OCI-LY7 (cell line): ENCODE results near the gene MANSC1. TPM values are rescaled to one million over a fixed set of nuclear protein-coding genes. Genes with fewer than 3 reads are reported as not detected.

Source experiments
- BruUV-seq: library from RNA; stranded (reverse); fragments of 400-500 nt; replicated peaks from 2 replicates; lab custom pipeline; 2021; lab: Mats Ljungman, UMichigan
- CTCF ChIA-PET: fragments of 300-600 bp; sonication (Branson Sonifier 250); formaldehyde crosslinking; loops from one replicate; lab custom pipeline; 2022; ENCODE audit warnings: antibody characterized with exemption; ENCODE audit not compliant: unreplicated experiment; lab: Charles Lee
- POLR2A ChIA-PET: fragments of 300-600 bp; sonication (Branson Sonifier 250); formaldehyde crosslinking; loops from one replicate; lab custom pipeline; 2022; ENCODE audit warnings: antibody characterized with exemption; lab: Charles Lee
- DNase-seq: peaks from one replicate; pipeline ENCODE4 v3.0.0-alpha.2; 2015; ENCODE audit warnings: low spot score
- H2AFZ ChIP-seq: fragments of 200-600 bp; sonication (generic), shearing (Covaris generic); 2 replicates; pipeline ENCODE4 v1.6.1; 2014; ENCODE audit warnings: mild to moderate bottlenecking, antibody characterized with exemption, low read length, moderate library complexity
- H3K27ac ChIP-seq: fragments of 200-600 bp; sonication (generic); 2 replicates; pipeline ENCODE4 v1.5.1; 2014; ENCODE audit warnings: mixed run types, low read depth, mild to moderate bottlenecking, moderate library complexity, low read length, inconsistent platforms; ENCODE audit not compliant: poor library complexity, severe bottlenecking
- H3K36me3 ChIP-seq: fragments of 200-600 bp; sonication (generic); 2 replicates; pipeline ENCODE4 v1.6.1; 2014; ENCODE audit warnings: mild to moderate bottlenecking, antibody characterized with exemption, low read length, moderate library complexity, mixed read lengths; ENCODE audit not compliant: insufficient read depth
- H3K4me1 ChIP-seq: fragments of 200-600 bp; sonication (generic); 2 replicates; pipeline ENCODE4 v1.5.1; 2014; ENCODE audit warnings: mild to moderate bottlenecking, low read length; ENCODE audit not compliant: insufficient read depth, poor library complexity, severe bottlenecking
- H3K4me2 ChIP-seq: fragments of 200-600 bp; sonication (generic); 2 replicates; pipeline ENCODE4 v1.6.1; 2014; ENCODE audit warnings: mild to moderate bottlenecking, low read length
- H3K4me3 ChIP-seq: fragments of 200-600 bp; sonication (generic); 2 replicates; pipeline ENCODE4 v1.5.1; 2014; ENCODE audit warnings: mild to moderate bottlenecking, low read depth, low read length; ENCODE audit not compliant: poor library complexity, severe bottlenecking
- H3K79me2 ChIP-seq: fragments of 200-600 bp; sonication (generic); 2 replicates; pipeline ENCODE4 v1.6.1; 2016; ENCODE audit warnings: low read depth, mild to moderate bottlenecking, low read length, moderate library complexity, mixed read lengths; ENCODE audit not compliant: insufficient read depth
- H3K9me2 ChIP-seq: fragments of 200-600 bp; sonication (generic); 2 replicates; pipeline ENCODE4 v1.6.1; 2016; ENCODE audit warnings: mild to moderate bottlenecking, low read length, mixed read lengths; ENCODE audit not compliant: insufficient read depth
- H3K9me3 ChIP-seq: fragments of 200-600 bp; sonication (generic); 2 replicates; pipeline ENCODE4 v1.6.1; 2014; ENCODE audit warnings: mild to moderate bottlenecking, mixed run types, low read length, mixed read lengths
- H4K20me1 ChIP-seq: fragments of 200-600 bp; sonication (generic); 2 replicates; pipeline ENCODE4 v1.6.1; 2014; ENCODE audit warnings: mild to moderate bottlenecking, antibody characterized with exemption, low read length, moderate library complexity, mixed read lengths; ENCODE audit not compliant: insufficient read depth
- EZH2phosphoT487 ChIP-seq: fragments of 200-600 bp; sonication (generic); IDR thresholded peaks from 2 replicates; pipeline ENCODE4 v1.6.1; 2018; ENCODE audit warnings: low read depth, borderline replicate concordance, mild to moderate bottlenecking, mixed run types, antibody characterized with exemption, low read length, moderate library complexity, mixed read lengths
- intact Hi-C: fragments of 100-400 bp; cut with micrococcal nuclease; formaldehyde crosslinking; loops from one replicate; pipeline ENCODE4 v1.10.0; 2022; ENCODE audit not compliant: unreplicated experiment
- total RNA-seq, 2 experiments: library from RNA; depleted of rRNA in 1 of 2; stranded (reverse); fragments of >200 nt in 1 of 2; shearing (Covaris generic) in 1 of 2; gene quantifications; 2 replicates each; pipeline ENCODE4 v1.2.3, GENCODE V29; 2014 to 2022
- TF ChIP-seq, protein P1 (sequence below): fragments of 200-600 bp; sonication (generic); conservative IDR thresholded peaks from 2 replicates; pipeline ENCODE4 v1.5.1; 2014; ENCODE audit warnings: mild to moderate bottlenecking, antibody characterized with exemption, low read length, moderate library complexity, mixed read lengths

MANSC1 gene
- total RNA-seq, 2 experiments from 2014 or later, result not detected

DNA sequence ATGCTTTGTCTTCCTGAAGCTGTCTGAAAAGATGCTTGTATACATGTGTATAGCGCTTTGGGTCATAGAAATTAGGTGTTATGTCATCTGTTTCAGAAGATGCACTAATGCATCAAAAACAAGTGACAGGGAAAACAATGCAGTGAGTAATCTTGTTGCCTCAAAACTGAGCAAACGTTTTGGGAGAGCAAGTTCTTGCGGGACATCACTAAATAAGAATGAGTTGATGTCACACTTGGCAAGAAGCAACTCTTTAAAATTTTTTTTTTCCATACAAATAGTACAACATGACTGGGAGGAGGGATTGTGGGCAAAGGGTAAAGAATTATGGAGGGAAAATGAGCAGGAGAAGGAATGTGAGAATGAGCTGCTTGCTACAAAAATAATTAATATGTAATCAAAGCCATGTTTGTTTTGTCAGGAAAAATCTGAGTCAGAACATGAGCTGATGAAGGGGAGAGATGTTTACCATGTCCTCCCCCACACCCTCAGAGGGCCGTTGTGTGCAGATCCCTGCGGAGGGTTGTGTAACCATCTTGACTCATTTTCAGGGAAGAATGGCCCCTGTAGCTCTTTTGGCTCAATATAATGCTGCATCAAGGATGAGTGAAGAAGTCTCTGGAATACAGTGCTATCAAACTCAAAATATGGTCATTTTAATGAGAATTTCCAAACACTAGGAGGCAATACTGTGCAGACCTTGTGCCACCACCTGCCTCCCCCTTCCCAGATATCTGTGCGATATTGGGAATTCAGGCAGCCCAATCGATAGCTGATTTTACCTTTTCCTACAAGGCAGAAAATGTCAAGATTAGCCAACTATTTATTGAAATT, 48.2 kb upstream of the MANSC1 start:
- DNase-seq, result no peak
- no peaks in the 10 kb centered on the region for H3K9me2 ChIP-seq
- no peaks in the 10 kb centered on the region for H4K20me1 ChIP-seq
- H2AFZ ChIP-seq, result no peak overlapping the region
- TF ChIP-seq, protein P1, sequence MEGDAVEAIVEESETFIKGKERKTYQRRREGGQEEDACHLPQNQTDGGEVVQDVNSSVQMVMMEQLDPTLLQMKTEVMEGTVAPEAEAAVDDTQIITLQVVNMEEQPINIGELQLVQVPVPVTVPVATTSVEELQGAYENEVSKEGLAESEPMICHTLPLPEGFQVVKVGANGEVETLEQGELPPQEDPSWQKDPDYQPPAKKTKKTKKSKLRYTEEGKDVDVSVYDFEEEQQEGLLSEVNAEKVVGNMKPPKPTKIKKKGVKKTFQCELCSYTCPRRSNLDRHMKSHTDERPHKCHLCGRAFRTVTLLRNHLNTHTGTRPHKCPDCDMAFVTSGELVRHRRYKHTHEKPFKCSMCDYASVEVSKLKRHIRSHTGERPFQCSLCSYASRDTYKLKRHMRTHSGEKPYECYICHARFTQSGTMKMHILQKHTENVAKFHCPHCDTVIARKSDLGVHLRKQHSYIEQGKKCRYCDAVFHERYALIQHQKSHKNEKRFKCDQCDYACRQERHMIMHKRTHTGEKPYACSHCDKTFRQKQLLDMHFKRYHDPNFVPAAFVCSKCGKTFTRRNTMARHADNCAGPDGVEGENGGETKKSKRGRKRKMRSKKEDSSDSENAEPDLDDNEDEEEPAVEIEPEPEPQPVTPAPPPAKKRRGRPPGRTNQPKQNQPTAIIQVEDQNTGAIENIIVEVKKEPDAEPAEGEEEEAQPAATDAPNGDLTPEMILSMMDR, result peak; percentile 33
- TF ChIP-seq EZH2phosphoT487, result no peak
- H3K4me1 ChIP-seq, result no peaks in the 10 kb centered on the region
- ChIA-PET CTCF (no interaction called here), POLR2A (interaction anchor here (0.6 kb wide), 1 partner anchor 143 kb away, joined by 3 read pairs; no protein-coding TSS in a partner anchor)
- no peaks in the 10 kb centered on the region for H3K36me3 ChIP-seq
- no peak overlapping the region for H3K4me3 ChIP-seq
- no peak overlapping the region for H3K27ac ChIP-seq
- no peaks in the 10 kb centered on the region for H3K9me3 ChIP-seq
- no peak overlapping the region for H3K4me2 ChIP-seq
- H3K79me2 ChIP-seq, result no peaks in the 10 kb centered on the region
- intact Hi-C loops, result no loop called here
- BruUV-seq, result no TSS peak

DNA sequence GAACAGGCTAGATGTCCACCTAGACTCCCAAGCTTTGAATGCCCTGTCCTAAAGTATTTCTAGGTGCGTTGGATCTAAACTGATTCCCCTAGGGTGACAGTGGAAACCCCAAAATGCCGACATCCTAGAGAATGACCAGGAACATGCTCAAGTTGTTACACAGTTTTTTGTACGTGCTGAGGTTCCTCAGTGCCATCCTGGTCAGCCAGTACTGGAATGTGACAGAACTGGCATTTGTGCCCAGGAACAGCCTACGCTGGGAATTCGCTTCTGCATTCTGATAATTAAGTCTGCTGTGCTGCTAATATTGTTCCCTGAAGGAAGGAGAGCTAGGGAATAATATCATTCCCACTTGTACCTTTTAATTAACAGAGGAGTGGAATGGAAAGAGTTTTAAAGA, 47.1 kb upstream of the MANSC1 start:
- no peak for DNase-seq
- H3K36me3 ChIP-seq, result no peaks in the 10 kb centered on the region
- ChIA-PET POLR2A (interaction anchor here (0.6 to 0.8 kb wide), 2 partner anchors 8 to 120 kb away, joined by 3 read pairs; no protein-coding TSS in a partner anchor), CTCF (no interaction called here)
- H3K9me2 ChIP-seq, result no peaks in the 10 kb centered on the region
- H3K4me1 ChIP-seq, result no peaks in the 10 kb centered on the region
- H3K9me3 ChIP-seq, result no peaks in the 10 kb centered on the region
- H3K27ac ChIP-seq, result no peak overlapping the region
- no TSS peak for BruUV-seq
- intact Hi-C loops, result no loop called here
- no peak overlapping the region for H2AFZ ChIP-seq
- no peak overlapping the region for H3K4me3 ChIP-seq
- no peaks in the 10 kb centered on the region for H4K20me1 ChIP-seq
- H3K79me2 ChIP-seq, result no peaks in the 10 kb centered on the region
- TF ChIP-seq, protein P1, result no peak
- TF ChIP-seq EZH2phosphoT487, result no peak
- no peak overlapping the region for H3K4me2 ChIP-seq

DNA sequence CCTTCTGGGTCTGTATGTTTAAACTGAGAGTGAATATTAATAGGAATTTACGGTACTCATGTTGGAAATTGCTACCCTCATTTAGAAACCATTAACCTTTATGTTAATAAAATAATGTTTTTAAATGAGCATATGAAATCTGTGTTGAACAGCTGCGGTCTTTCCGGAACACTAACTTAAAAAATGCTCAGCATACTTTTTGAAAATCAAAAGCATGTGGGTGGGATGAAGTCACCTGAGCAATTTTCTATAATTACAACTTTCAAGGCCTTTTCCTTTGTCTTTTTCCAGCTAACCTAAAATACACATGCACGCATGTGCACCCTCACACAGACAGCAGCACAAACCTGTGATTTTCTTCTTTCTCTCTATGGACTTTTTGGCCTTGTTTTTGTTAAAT, 46.7 kb upstream of the MANSC1 start:
- BruUV-seq, result no TSS peak
- ChIA-PET POLR2A (interaction anchor here (0.6 to 0.8 kb wide), 2 partner anchors 9 to 121 kb away, joined by 3 read pairs; no protein-coding TSS in a partner anchor), CTCF (no interaction called here)
- no peak overlapping the region for H3K27ac ChIP-seq
- H4K20me1 ChIP-seq, result no peaks in the 10 kb centered on the region
- H3K9me2 ChIP-seq, result no peaks in the 10 kb centered on the region
- no peaks in the 10 kb centered on the region for H3K9me3 ChIP-seq
- no peaks in the 10 kb centered on the region for H3K36me3 ChIP-seq
- H3K79me2 ChIP-seq, result no peaks in the 10 kb centered on the region
- no peak for DNase-seq
- H3K4me2 ChIP-seq, result no peak overlapping the region
- TF ChIP-seq EZH2phosphoT487, result no peak
- TF ChIP-seq, protein P1, result no peak
- H3K4me1 ChIP-seq, result no peaks in the 10 kb centered on the region
- no peak overlapping the region for H3K4me3 ChIP-seq
- intact Hi-C loops, result no loop called here
- no peak overlapping the region for H2AFZ ChIP-seq
